Esophagus (tissue), 2 donors: ENCODE results near the gene RASGEF1B. TPM values are rescaled to one million over a fixed set of nuclear protein-coding genes. Genes with fewer than 3 reads are reported as not detected.

Experiments
- H3K27ac ChIP-seq, 2 donors: one replicate each; pipeline ENCODE4 v1.5.1; 2013; ENCODE audit warnings: low read depth in 2 of 2, mild to moderate bottlenecking in 2 of 2, inconsistent platforms in 1 of 2, low read length in 1 of 2, moderate library complexity in 1 of 2
- H3K27me3 ChIP-seq, 2 donors: one replicate each; pipeline ENCODE4 v1.6.1; 2013; ENCODE audit warnings: low read length in 2 of 2, control low read depth in 1 of 2, mild to moderate bottlenecking in 1 of 2; ENCODE audit not compliant: insufficient read depth in 2 of 2, control insufficient read depth in 1 of 2
- H3K36me3 ChIP-seq, 2 donors: one replicate each; pipeline ENCODE4 v1.6.1; 2013; ENCODE audit warnings: low read length in 1 of 2; ENCODE audit not compliant: control insufficient read depth in 2 of 2, insufficient read depth in 2 of 2
- H3K4me1 ChIP-seq, 2 donors: one replicate each; pipeline ENCODE4 v1.6.1; 2013; ENCODE audit warnings: low read length in 1 of 2; ENCODE audit not compliant: control insufficient read depth in 2 of 2, insufficient read depth in 2 of 2
- H3K4me3 ChIP-seq, 2 donors: one replicate each; pipeline ENCODE4 v1.5.1; 2013; ENCODE audit warnings: low read length in 2 of 2, mild to moderate bottlenecking in 2 of 2, low read depth in 1 of 2, moderate library complexity in 1 of 2
- H3K9me3 ChIP-seq, 2 donors: one replicate each; pipeline ENCODE4 v1.6.1; 2013; ENCODE audit warnings: mild to moderate bottlenecking in 2 of 2, low read depth in 1 of 2, low read length in 1 of 2, moderate library complexity in 1 of 2; ENCODE audit not compliant: control insufficient read depth in 2 of 2, insufficient read depth in 1 of 2
- WGBS, 2 donors: extraction: QIAGEN DNeasy Blood & Tissue Kit; methylation state at CpG; one replicate each; pipeline ENCODE4 v1.1.7; 2013; 5-methylcytosine and 5-hydroxymethylcytosine counted together
- polyA plus RNA-seq, 2 donors: library from polyadenylated mRNA; stranded (reverse); fragments of 200-250 nt; gene quantifications; one replicate each; pipeline ENCODE4 v1.2.3, GENCODE V29; 2013
- donor health status: healthy with polysubstance abuse.
- donor health status: Bipolar disorder and iron deficiency.

RASGEF1B gene
- polyA plus RNA-seq, 2 donors = 7.4 to 22.1 TPM

DNA sequence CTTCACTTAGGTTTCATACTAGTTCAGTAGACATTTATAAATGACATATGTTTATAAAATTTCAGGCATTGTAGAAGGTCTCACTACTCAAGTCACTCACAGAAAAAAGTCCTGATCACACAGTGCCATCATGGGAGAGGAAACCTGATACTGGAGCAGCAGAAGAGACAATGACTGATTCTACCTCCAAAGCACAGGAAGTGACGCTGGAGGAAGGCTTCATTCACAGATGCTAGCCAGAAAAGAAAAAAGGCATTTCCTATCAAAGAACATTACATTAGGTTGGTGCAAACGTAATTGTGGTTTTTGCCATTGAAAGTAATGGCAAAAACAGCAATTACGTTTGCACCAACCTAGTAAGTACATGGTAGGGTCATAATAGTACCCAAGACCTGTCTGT, 79.5 kb downstream of the RASGEF1B start:
- no peaks in the 10 kb centered on the region for H3K4me1 ChIP-seq
- WGBS, 2 donors = 67 to 71% methylated on average over 3 of the region's 3 CpGs
- no peaks in the 10 kb centered on the region for H3K9me3 ChIP-seq
- H3K36me3 ChIP-seq = no peaks in the 10 kb centered on the region
- no peak overlapping the region for H3K4me3 ChIP-seq
- no peaks in the 10 kb centered on the region for H3K27me3 ChIP-seq
- no peak overlapping the region for H3K27ac ChIP-seq

DNA sequence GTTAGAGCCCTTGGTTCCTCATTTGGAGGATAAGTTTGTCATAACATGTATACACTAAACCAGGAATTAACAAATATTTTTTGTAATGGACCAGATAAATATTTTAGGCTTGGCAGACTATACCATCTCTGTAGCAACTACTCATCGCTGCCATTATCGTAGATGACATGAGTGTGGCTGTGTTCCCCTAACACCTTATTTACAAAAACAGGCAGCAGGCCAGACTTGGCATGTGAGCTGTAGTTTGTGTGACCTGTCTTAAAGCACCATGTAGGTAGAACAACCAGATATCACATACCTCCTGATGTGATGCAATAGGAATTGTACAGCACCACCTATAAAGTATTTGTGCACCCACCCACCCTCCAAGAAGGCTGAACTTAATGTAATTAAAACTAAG, 82.0 kb downstream of the RASGEF1B start:
- H3K36me3 ChIP-seq = no peaks in the 10 kb centered on the region
- H3K9me3 ChIP-seq = no peaks in the 10 kb centered on the region
- no peaks in the 10 kb centered on the region for H3K4me1 ChIP-seq
- WGBS, 2 donors = 87 to 92% methylated on average over 2 of the region's 2 CpGs
- H3K27ac ChIP-seq = no peak overlapping the region
- H3K27me3 ChIP-seq = no peaks in the 10 kb centered on the region
- no peak overlapping the region for H3K4me3 ChIP-seq

DNA sequence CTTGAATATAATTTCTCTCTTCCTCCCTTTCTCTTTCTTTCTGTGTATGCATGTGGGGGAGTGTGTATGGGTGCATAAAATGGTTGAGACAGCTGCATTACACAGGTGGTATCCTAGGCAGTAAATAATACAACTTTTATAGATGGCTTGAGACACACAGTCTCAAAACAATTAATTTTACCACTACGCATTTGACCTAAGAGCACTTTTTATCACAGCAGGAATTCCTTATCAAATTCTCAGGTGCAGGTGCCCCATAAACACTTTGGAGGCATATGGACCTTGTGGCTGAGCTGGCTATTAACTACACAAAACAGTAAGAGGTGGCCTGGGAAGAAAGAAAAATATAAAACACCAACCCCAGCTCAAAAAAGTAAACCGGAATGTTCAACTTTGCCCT, 91.3 kb downstream of the RASGEF1B start:
- Histone ChIP-seq H3K4me3 (no peak overlapping the region), H3K27me3 (no peaks in the 10 kb centered on the region), H3K36me3 (no peaks in the 10 kb centered on the region), H3K4me1 (no peaks in the 10 kb centered on the region), H3K9me3 (no peaks in the 10 kb centered on the region), H3K27ac (no peak overlapping the region)
- 64 to 83% methylated on average over 2 of the region's 2 CpGs for WGBS, 2 donors

DNA sequence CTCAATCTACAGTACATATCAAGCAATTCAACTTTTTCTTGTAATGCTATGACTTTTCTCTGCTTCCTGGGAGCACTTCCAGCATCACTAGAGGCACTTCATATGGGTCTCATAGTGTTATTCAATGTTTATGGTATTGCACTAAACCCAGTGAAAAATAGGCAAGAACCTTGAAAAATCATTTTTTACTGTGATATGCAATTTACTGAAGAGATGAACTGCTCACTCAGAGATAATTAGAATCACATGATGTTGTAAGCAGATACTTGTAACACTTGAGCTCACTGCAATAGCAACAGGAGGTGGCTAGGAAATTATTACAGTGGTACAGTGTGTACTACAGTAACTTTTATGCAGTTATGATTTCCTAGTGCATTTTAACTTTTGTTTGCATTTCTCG, 93.3 kb downstream of the RASGEF1B start:
- Histone ChIP-seq H3K4me3 (no peak overlapping the region), H3K9me3 (peaks cover 0 to 3% of the 10 kb centered on the region in 2 donors), H3K27me3 (no peaks in the 10 kb centered on the region), H3K36me3 (no peaks in the 10 kb centered on the region), H3K27ac (no peak overlapping the region), H3K4me1 (no peaks in the 10 kb centered on the region)
- 94 to 100% methylated on average over 1 of the region's 1 CpG for WGBS, 2 donors

DNA sequence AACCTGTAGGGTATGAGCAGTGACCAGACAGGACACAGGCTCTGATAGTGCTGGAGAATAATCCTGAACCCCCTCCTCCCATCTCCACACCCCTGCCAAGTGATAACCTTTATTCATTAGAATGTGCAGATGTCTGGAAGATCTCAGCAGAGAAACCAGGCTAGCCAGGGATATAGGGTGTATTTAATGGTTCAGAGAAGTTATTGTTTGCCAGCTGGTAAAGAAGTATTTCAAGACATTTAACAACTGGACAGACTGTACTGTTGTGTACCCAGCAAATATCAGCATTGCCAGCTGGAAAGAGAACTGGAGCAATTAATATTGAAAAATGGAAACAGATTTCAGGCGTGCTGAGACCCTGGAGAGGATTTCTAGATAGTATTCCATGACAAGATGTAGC, 94.5 kb downstream of the RASGEF1B start:
- Histone ChIP-seq H3K27me3 (no peaks in the 10 kb centered on the region), H3K4me3 (no peak overlapping the region), H3K36me3 (no peaks in the 10 kb centered on the region), H3K9me3 (peaks cover 0 to 3% of the 10 kb centered on the region in 2 donors), H3K4me1 (no peaks in the 10 kb centered on the region), H3K27ac (no peak overlapping the region)
- WGBS, 2 donors = 38 to 53% methylated on average over 1 of the region's 1 CpG

DNA sequence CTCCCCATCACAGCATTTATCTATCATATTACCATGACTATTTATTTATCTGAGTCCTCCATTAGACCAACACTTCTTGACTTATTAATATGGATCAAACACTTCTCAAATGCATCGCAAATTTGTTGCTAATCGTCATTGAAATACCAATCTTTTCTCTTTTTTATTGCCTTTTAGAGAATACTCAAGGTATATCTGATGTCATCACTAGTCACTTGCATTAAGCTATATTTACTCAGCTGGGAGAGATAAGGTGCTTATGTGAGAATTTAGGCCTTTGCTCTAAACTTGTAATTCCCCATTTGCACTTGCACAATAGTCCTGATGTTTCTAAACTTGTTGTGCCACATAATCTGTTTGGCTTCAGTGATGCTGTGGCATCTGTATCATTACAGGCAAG, 95.0 kb downstream of the RASGEF1B start:
- Histone ChIP-seq H3K9me3 (peaks cover 0 to 3% of the 10 kb centered on the region in 2 donors), H3K27ac (no peak overlapping the region), H3K27me3 (no peaks in the 10 kb centered on the region), H3K4me1 (no peaks in the 10 kb centered on the region), H3K4me3 (no peak overlapping the region), H3K36me3 (no peaks in the 10 kb centered on the region)
- WGBS, 2 donors = 76 to 86% methylated on average over 2 of the region's 2 CpGs
